CD8-positive, alpha-beta memory T cell (primary cell): Measurements from ENCODE around the gene PBX4. TPM values are rescaled to one million over a fixed set of nuclear protein-coding genes. Genes with fewer than 3 reads are reported as not detected.

Source experiments
- CTCF ChIA-PET: fragments of 350-600 bp; sonication (Branson Sonifier 250); formaldehyde crosslinking; loops from one replicate; lab custom pipeline; 2021; ENCODE audit warnings: antibody characterized with exemption; lab: Charles Lee
- POLR2A ChIA-PET: fragments of 350-600 bp; sonication (Branson Sonifier 250); formaldehyde crosslinking; loops from one replicate; lab custom pipeline; 2021; ENCODE audit warnings: antibody characterized with exemption; lab: Charles Lee
- DNase-seq, 5 donors: peaks; one replicate each; pipeline versions ENCODE4 v3.0.0 to v3.0.0-alpha.2; 2020 to 2022; ENCODE audit warnings: mixed read lengths in 1 of 5
- H3K27ac ChIP-seq: one replicate; pipeline ENCODE4 v1.7.0; 2013; ENCODE audit warnings: low read depth, mild to moderate bottlenecking, low read length, moderate library complexity
- H3K27me3 ChIP-seq: 2 replicates; pipeline ENCODE4 v1.7.0; 2013; ENCODE audit warnings: low read length, mild to moderate bottlenecking; ENCODE audit not compliant: insufficient read depth, poor library complexity, severe bottlenecking
- H3K36me3 ChIP-seq: 2 replicates; pipeline ENCODE4 v1.7.0; 2013; ENCODE audit warnings: mild to moderate bottlenecking, low read length, moderate library complexity; ENCODE audit not compliant: insufficient read depth
- H3K4me1 ChIP-seq: 2 replicates; pipeline ENCODE4 v1.7.0; 2013; ENCODE audit warnings: mild to moderate bottlenecking, low read length, moderate library complexity; ENCODE audit not compliant: insufficient read depth
- H3K4me3 ChIP-seq: 2 replicates; pipeline ENCODE4 v1.7.0; 2013; ENCODE audit warnings: mild to moderate bottlenecking, low read length
- H3K9me3 ChIP-seq: 2 replicates; pipeline ENCODE4 v1.7.0; 2013; ENCODE audit warnings: mild to moderate bottlenecking, low read length
- H3K27ac Mint-ChIP-seq, 8 donors: one replicate each; pipeline ENCODE4 v1.8.0; 2020 to 2021; ENCODE audit warnings: mixed read lengths in 8 of 8, mild to moderate bottlenecking in 6 of 8, inconsistent platforms in 3 of 8, moderate library complexity in 3 of 8
- H3K27me3 Mint-ChIP-seq, 2 donors: one replicate each; pipeline ENCODE4 v1.8.0; 2020 to 2021; ENCODE audit warnings: mixed read lengths in 2 of 2, mild to moderate bottlenecking in 1 of 2, moderate library complexity in 1 of 2
- H3K36me3 Mint-ChIP-seq, 3 donors: one replicate each; pipeline ENCODE4 v1.8.0; 2020 to 2021; ENCODE audit warnings: mixed read lengths in 3 of 3, inconsistent platforms in 1 of 3, mild to moderate bottlenecking in 1 of 3
- H3K4me1 Mint-ChIP-seq, 3 donors: one replicate each; pipeline ENCODE4 v1.8.0; 2020 to 2021; ENCODE audit warnings: mixed read lengths in 3 of 3, inconsistent platforms in 1 of 3, mild to moderate bottlenecking in 1 of 3
- H3K4me3 Mint-ChIP-seq, 7 donors: one replicate each; pipeline ENCODE4 v1.8.0; 2020 to 2021; ENCODE audit warnings: mixed read lengths in 7 of 7, mild to moderate bottlenecking in 6 of 7, moderate library complexity in 4 of 7, inconsistent platforms in 2 of 7
- H3K9me3 Mint-ChIP-seq, 5 donors: one replicate each; pipeline ENCODE4 v1.8.0; 2020 to 2022; ENCODE audit warnings: mixed read lengths in 5 of 5, mild to moderate bottlenecking in 3 of 5, moderate library complexity in 2 of 5, inconsistent platforms in 1 of 5
- polyA plus RNA-seq: library from polyadenylated mRNA; unstranded; fragments of 300-500 nt; fragmentation: Illumina TruSeq; gene quantifications from one replicate; pipeline ENCODE4 v1.2.3, GENCODE V29; 2021
- total RNA-seq, 2 experiments: library from RNA; stranded (reverse); gene quantifications; one replicate each; pipeline ENCODE4 v1.2.3, GENCODE V29; 2021

PBX4 gene
- total and polyA plus RNA-seq, 3 experiments from 2014 or later, result 8.3 to 17.1 (median 15.0) TPM

DNA sequence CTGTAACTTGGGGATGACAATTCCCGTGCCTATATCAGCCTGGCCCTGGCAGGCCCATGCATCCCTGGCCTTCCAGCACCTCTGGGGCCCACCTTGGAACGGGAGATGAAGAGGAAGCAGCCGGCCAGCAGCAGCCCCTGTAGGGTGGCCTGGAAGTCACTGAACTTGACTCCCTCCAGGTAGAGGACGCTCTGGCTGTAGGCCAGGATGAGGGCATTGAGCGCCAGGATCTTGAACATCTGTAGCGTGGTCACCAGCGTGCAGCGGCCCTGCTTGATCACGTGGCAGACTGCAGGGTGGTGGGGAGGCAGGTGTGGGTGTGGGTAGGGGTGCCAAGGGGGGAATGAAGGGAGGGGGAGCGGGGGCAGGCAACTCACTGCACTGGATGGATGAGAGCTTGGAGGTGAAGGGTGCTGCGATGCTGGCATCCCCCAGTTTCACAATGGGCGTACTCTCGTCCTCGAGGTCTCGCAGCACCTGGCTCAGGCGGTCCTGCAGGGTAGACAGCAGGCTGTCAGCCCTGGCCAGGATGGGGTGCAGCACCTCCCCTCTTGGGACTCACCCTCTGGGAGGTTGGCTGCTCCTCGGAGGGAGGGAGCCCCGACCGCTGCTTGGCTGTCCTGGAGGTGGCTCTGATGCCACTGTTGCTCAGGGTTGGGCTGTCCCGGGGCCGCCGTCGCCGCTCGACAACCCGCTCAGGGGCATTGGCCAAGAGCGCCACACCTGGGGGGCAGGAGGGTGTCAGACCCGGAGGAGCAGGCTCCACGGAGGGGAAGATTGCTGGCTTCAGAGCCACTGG is 28.7 kb upstream of the PBX4 start:
- no peak overlapping the region for H3K27ac ChIP-seq
- Mint-ChIP-seq H3K4me1 (peaks cover 9 to 18% (median 10%) of the 10 kb centered on the region in 3 donors), H3K27ac (peak overlapping the region in 2 of 8 donors; percentile 10 to 40), H3K9me3 (no peaks in the 10 kb centered on the region), H3K27me3 (peaks cover 0 to 1% of the 10 kb centered on the region in 2 donors), H3K4me3 (peak overlapping the region in 1 of 7 donors; percentile 59), H3K36me3 (peaks cover 0 to 87% (median 5%) of the 10 kb centered on the region in 3 donors)
- no peak for DNase-seq
- H3K9me3 ChIP-seq, result no peaks in the 10 kb centered on the region
- CTCF ChIA-PET, result interaction anchor here (4.0 kb wide), 1 partner anchor 115 kb away, joined by 50 read pairs; the partner anchor contains the start of gene YJEFN3
- H3K4me1 ChIP-seq, result peaks cover 11% of the 10 kb centered on the region
- no peaks in the 10 kb centered on the region for H3K27me3 ChIP-seq
- POLR2A ChIA-PET, result no interaction called here
- no peak overlapping the region for H3K4me3 ChIP-seq
- H3K36me3 ChIP-seq, result peaks cover 23% of the 10 kb centered on the region

DNA sequence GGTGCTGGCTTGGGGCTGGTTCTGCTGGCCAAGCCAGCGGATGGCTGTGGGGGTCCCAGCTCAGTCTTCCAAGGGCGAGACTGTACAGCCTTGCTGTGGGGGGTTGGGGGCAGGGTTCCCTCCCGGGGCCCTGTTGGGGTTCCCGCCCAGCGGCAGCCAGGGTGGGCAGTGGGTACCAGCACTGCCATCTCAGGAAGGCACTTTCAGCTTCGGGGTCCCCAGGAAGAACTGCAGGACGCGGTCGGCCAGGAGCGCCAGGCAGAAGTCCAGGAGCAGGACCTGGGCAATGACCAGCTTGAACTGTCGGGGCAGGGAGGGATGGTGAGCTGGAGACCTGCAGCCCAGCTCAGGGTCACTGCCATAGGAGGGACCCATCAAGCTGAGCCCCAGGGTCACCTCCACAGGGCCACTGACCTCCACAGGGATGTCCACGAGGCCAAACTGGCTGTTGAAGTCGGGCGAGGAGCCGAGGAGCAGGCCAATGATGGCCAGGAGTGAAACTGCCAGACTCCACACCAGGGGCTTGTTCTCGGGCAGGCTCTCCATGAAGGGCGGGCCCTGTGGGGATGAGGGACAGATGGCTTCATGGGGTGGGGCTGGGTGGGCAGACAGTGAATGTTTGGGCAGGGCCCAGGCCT is 26.9 kb upstream of the PBX4 start:
- H3K4me3 Mint-ChIP-seq, result peak overlapping the region in 1 of 7 donors; percentile 27
- H3K27me3 ChIP-seq, result no peaks in the 10 kb centered on the region
- H3K4me3 ChIP-seq, result no peak overlapping the region
- CTCF ChIA-PET, result interaction anchor here (0.9 to 4.0 kb wide), 2 partner anchors 19 to 113 kb away, joined by 3 to 50 read pairs; partner anchors contain the start of gene YJEFN3
- H3K27me3 Mint-ChIP-seq, result no peaks in the 10 kb centered on the region
- peak overlapping the region in 1 of 8 donors; percentile 45 for H3K27ac Mint-ChIP-seq
- no peak overlapping the region for H3K27ac ChIP-seq
- H3K36me3 Mint-ChIP-seq, result peaks cover 0 to 81% (median 5%) of the 10 kb centered on the region in 3 donors
- H3K4me1 ChIP-seq, result peaks cover 20% of the 10 kb centered on the region
- no peaks in the 10 kb centered on the region for H3K9me3 Mint-ChIP-seq
- peaks cover 19% of the 10 kb centered on the region for H3K36me3 ChIP-seq
- no peaks in the 10 kb centered on the region for H3K9me3 ChIP-seq
- POLR2A ChIA-PET, result no interaction called here
- DNase-seq, result no peak
- peaks cover 13 to 23% (median 18%) of the 10 kb centered on the region in 3 donors for H3K4me1 Mint-ChIP-seq

GRCh38 chr19:19644054-19644388 is 25.5 kb upstream of the PBX4 start:
- Mint-ChIP-seq H3K27me3 (no peaks in the 10 kb centered on the region), H3K4me3 (peak overlapping the region; percentile 91 to 100 (median 98)), H3K4me1 (peaks cover 13 to 29% (median 18%) of the 10 kb centered on the region in 3 donors), H3K9me3 (no peaks in the 10 kb centered on the region), H3K36me3 (peaks cover 0 to 81% (median 3%) of the 10 kb centered on the region in 3 donors), H3K27ac (peak overlapping the region; percentile 90 to 100 (median 97))
- Histone ChIP-seq H3K36me3 (peaks cover 25% of the 10 kb centered on the region), H3K27me3 (no peaks in the 10 kb centered on the region), H3K4me1 (peaks cover 20% of the 10 kb centered on the region), H3K4me3 (peak overlapping the region; percentile 99), H3K9me3 (no peaks in the 10 kb centered on the region), H3K27ac (peak overlapping the region; percentile 84)
- ChIA-PET POLR2A (interaction anchor here (0.6 to 1.5 kb wide), 5 partner anchors 20 to 112 kb away, joined by 3 to 6 read pairs (median 4); partner anchors contain the start of gene ZNF101), CTCF (interaction anchor here (0.7 to 4.0 kb wide), 20 partner anchors 12 to 315 kb away, joined by 3 to 50 read pairs (median 3); partner anchors contain the start of gene YJEFN3)
- DNase-seq, result no peak

DNA sequence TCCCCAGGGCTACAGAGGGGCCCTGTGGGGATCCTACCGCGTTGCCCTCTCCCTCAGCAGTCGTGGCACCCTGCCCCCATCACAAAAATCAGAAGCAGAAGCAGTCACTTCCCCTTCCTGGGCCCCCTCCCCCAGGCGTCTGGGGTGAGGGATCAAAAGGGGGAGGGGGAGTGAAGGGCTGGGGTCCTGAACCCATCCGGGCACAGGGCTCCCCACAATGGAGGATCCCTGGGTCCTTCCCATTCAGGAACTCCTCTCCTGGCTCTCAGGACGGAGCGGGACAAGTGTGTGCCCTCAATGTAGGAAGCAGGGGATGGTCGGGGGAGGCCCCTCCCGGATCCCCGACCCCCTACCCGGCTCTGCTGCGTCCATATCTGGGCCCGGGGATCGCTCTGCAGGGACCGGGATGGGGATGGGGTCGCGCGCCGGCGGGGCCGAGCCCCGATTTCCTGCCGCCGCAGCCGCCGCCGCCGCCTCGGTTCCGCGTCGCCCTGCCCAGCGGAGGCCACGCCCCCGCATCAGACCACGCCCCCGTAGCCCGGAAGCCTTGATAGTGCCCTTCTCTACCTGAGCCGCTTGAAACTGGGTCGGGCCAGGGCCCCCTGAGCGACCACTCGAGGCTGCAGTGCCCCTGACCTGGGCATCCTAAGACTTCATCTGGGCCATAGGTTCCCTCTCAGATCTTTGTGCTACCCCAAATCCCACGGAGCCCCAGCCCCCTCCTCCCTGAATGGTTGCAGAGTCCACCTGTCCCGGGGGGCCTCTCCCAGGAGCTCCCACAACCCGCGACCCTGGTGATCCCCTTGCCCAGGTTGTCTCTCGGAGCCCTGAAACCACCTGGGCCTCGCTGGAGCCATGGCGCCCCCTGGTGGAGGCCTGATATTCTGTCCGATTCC is 24.9 kb upstream of the PBX4 start, which contains the start of gene GMIP:
TSS of gene GMIP (minus strand) at position 500 of the 896 bp plus-strand sequence. CDS start at position 372, 128 bp downstream.
- Mint-ChIP-seq H3K4me3 (peak within 1 kb of the TSS; percentile 91 to 100 (median 98)), H3K36me3 (peaks cover 0 to 82% (median 4%) of the 10 kb centered on the region in 3 donors), H3K9me3 (no peaks in the 10 kb centered on the region), H3K4me1 (peaks cover 13 to 29% (median 18%) of the 10 kb centered on the region in 3 donors), H3K27me3 (no peaks in the 10 kb centered on the region), H3K27ac (peak within 1 kb of the TSS; percentile 90 to 100 (median 97))
- peak within 1 kb of the TSS; percentile 84 for H3K27ac ChIP-seq
- DNase-seq, result peak; percentile 83 to 94 (median 86)
- peak within 1 kb of the TSS; percentile 99 for H3K4me3 ChIP-seq
- H3K9me3 ChIP-seq, result no peaks in the 10 kb centered on the region
- CTCF ChIA-PET, result interaction anchor here (0.5 to 4.0 kb wide), 21 partner anchors 12 to 315 kb away, joined by 3 to 50 read pairs (median 3); partner anchors contain the start of gene YJEFN3
- POLR2A ChIA-PET, result interaction anchor here (0.6 to 1.5 kb wide), 5 partner anchors 21 to 111 kb away, joined by 3 to 6 read pairs (median 4); partner anchors contain the start of gene ZNF101
- H3K4me1 ChIP-seq, result peaks cover 20% of the 10 kb centered on the region
- H3K36me3 ChIP-seq, result peaks cover 25% of the 10 kb centered on the region
- no peaks in the 10 kb centered on the region for H3K27me3 ChIP-seq

- DNase-seq, result peak; percentile 27 to 69 (median 41)
- Mint-ChIP-seq H3K27ac (peak overlapping the region; percentile 90 to 100 (median 97)), H3K4me1 (peaks cover 13 to 29% (median 18%) of the 10 kb centered on the region in 3 donors), H3K4me3 (peak overlapping the region; percentile 91 to 100 (median 98)), H3K9me3 (no peaks in the 10 kb centered on the region), H3K27me3 (no peaks in the 10 kb centered on the region), H3K36me3 (peaks cover 0 to 79% (median 4%) of the 10 kb centered on the region in 3 donors)
- H3K27ac ChIP-seq, result peak overlapping the region; percentile 84
- POLR2A ChIA-PET, result no interaction called here
- H3K27me3 ChIP-seq, result no peaks in the 10 kb centered on the region
- H3K4me3 ChIP-seq, result peak overlapping the region; percentile 99
- H3K36me3 ChIP-seq, result peaks cover 25% of the 10 kb centered on the region
- CTCF ChIA-PET, result no interaction called here
- H3K9me3 ChIP-seq, result no peaks in the 10 kb centered on the region
- H3K4me1 ChIP-seq, result peaks cover 20% of the 10 kb centered on the region
These were observed 24.1 kb upstream of the PBX4 start for GRCh38 chr19:19642506-19643157.

- H3K4me3 Mint-ChIP-seq, result no peak overlapping the region
- peaks cover 20 to 35% (median 26%) of the 10 kb centered on the region in 3 donors for H3K4me1 Mint-ChIP-seq
- H3K27me3 ChIP-seq, result no peaks in the 10 kb centered on the region
- ChIA-PET CTCF (no interaction called here), POLR2A (no interaction called here)
- no peak for DNase-seq
- H3K27ac Mint-ChIP-seq, result peak overlapping the region in 2 of 8 donors; percentile 63 to 66
- peaks cover 0 to 1% (median 0%) of the 10 kb centered on the region in 5 donors for H3K9me3 Mint-ChIP-seq
- no peaks in the 10 kb centered on the region for H3K27me3 Mint-ChIP-seq
- no peak overlapping the region for H3K4me3 ChIP-seq
- H3K36me3 ChIP-seq, result peaks cover 43% of the 10 kb centered on the region
- H3K4me1 ChIP-seq, result peaks cover 16% of the 10 kb centered on the region
- no peaks in the 10 kb centered on the region for H3K9me3 ChIP-seq
- no peak overlapping the region for H3K27ac ChIP-seq
- H3K36me3 Mint-ChIP-seq, result peaks cover 11 to 83% (median 15%) of the 10 kb centered on the region in 3 donors
These were observed 19.2 kb upstream of the PBX4 start for GRCh38 chr19:19637523-19638251.
